Stimulated activated CD4-positive, alpha-beta T cell treated with anti-CD3 and anti-CD28 coated beads, TNF-alpha, amount 100 ng/mL, for 24 hours (primary cell): ENCODE results near the gene CDKN2AIPNL.
"Not testable (repeated sequence)": the region's sequence is repeated elsewhere in the genome, so short reads cannot be mapped to it uniquely, and the experiment has no call there.

Experiments used
- DNase-seq, 3 experiments: peaks; one replicate each; pipeline ENCODE4 v3.0.0-alpha.2; 2020; ENCODE audit warnings: low read depth in 3 of 3

CDKN2AIPNL gene

DNA sequence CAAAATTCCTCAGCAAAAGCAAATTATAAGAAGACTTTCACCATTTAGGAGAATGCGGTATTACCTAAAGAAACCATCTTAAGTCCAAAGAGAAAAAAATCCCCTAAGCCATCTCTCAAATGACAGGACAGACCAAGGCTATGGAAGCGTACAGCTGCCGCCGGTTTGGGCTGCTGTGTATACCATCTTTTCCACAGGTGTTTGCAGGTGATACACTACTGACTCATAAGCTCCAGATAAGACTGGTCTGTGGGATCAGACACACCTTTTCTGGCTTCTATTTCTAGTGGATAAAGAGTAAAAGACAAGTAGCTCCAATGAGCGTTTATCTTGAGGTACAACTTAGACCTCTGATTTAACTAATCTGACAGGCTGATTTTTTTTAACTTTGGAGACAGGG is 7.7 kb downstream of the CDKN2AIPNL start:
- no peak for DNase-seq

DNA sequence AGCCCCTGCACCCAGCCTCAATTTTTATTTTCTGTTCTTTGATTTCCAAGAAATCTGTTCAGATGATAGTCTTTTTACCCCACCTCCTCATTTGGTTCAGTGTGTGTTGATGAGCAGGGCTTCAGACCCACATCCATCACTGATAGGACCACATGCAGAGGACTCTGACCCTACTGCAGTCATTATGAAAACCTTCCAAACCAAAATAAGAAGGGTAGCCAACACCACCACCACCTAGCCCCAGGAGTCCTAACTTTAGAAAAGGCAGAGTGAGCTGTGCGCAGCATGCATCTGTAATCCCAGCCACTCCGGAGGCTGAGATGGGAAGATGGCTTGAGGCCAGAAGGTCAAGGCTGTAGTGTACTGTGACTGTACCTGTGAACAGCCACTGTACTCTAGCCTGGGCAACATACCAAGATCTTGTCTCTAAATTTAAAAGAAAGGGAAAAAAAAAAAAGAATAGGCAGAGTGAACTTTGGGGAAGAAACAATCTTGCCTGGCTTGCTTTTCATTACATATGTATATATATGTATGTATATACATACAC is 13.0 kb downstream of the CDKN2AIPNL start:
- DNase-seq: no peak

GRCh38 chr5:134397196-134397595 is 14.5 kb downstream of the CDKN2AIPNL start:
- DNase-seq: no peak

DNA sequence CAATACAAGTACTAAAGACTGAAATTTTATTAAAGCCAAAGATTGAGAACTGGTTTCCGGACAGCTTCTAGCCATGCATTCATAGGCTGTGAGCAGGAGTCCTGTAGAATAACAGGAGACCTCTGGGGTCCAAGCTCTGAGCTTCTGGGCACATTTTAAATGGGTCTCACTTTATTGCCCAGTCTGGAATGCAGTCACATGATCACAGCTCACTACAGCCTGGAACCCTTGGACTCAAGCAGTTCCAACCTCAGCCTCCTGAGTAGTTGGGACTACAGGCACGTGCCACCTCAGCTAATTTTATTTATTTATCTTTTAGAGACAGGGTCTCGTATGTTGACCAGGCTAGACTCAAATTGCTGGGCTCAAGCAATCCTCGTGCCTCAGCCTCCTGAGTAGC is 15.4 kb downstream of the CDKN2AIPNL start:
- DNase-seq: no peak

GRCh38 chr5:134394932-134395331 is 16.7 kb downstream of the CDKN2AIPNL start:
- no peak for DNase-seq

DNA sequence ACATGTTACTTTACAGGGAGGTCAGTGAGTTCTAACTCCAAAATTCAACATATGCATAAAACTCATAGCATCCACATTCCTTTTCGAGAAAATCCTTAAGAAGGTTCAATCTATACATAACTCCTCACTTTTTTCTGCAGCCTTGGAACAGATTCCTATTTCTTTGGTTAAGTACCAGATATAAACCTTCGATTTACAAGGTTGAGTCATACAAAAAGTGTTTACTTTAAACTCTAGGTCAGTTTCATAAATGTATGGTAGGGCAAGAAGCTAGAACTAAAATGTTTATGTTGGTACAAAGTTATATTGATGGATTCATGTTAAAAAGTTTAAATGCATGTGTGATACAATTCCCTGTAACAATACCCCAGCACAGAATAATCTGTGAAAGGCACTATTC is 19.4 kb downstream of the CDKN2AIPNL start:
- no peak for DNase-seq

DNA sequence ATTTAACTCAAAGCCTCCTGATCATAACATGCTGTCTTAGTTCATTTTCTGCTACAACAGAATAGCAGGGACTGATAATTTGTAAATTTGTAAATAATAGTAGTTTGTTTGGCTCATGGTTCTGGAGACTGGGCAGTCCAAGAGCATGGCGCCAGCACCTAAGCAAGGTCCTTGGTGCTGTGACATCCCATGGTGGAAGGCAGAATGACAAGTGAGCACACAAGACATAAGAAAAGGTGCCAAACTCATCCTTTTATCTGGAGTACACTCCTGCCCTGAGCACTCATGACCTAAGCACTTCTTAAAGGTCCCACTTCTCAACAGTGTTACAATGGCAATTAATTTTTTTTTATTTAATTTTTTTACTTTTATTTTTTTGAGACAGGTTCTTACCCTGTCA is 24.2 kb downstream of the CDKN2AIPNL start:
- no peak for DNase-seq

DNA sequence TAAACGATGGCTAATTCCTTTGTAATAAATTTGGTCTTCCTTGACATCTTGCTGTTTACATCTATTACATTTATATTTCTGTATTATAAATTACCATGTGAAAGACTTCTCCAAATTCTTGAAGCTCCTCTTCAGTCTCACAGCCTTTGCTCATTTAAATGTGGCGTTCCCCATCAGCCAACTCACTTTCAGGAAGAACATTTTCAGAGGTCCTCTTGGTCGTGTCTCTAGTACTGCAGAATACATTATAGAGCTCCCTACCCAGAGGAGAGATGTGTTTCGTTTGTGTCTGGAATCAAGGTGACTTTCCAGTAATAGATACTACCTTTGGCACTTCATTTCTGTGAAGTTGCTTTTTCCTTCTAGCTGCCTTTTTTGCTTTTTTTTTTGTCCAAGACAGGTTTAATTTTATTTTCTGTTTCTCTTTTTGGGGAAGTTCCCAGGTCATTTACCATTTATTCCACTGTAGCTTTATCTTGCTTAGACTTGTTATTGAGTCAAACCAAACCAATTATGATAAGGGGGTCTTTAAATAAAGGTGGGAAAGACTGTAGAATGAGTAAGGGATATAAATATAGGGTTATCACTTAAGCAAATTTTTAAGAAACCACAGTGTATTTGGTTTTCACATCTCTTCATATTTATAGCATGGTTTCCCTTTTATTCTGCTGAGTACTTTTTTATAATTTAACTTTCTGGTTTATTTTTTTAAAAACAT is 27.5 kb downstream of the CDKN2AIPNL start:
- no peak for DNase-seq

GRCh38 chr5:134382204-134382603 is 29.5 kb downstream of the CDKN2AIPNL start:
- DNase-seq: not testable (repeated sequence)

DNA sequence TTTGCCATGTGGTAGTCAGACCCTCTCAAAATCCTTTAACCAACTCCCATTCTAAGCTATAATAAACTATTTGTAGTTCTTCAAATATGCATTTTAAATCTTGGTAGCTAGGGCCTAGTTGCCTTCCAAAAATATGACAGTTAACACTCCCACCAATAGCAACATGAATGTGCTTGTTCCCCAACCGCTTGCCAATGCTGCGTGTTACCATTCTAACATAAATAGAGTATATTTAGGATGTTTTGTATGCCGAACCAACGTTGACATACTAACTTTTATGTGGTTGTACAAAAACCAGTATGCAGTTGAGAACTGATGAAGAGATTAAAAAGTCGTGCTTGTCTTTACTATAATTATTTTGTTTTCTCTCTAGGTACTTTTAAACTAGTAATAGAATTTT is 31.3 kb downstream of the CDKN2AIPNL start:
- no peak for DNase-seq

- DNase-seq: no peak
These were observed 37.4 kb downstream of the CDKN2AIPNL start for GRCh38 chr5:134374232-134374631.

DNA sequence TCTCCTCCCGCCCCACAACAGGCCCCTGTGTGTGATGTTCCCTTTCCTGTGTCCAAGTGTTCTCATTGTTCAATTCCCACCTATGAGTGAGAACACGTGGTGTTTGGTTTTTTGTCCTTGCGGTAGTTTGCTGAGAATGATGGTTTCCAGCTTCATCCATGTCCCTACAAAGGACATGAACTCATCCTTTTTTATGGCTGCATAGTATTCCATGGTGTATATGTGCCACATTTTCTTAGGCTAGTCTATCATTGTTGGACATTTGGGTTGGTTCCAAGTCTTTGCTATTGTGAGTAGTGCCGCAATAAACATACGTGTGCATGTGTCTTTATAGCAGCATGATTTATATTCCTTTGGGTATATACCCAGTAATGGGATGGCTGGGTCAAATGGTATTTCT is 38.0 kb downstream of the CDKN2AIPNL start:
- not testable (repeated sequence) for DNase-seq

DNA sequence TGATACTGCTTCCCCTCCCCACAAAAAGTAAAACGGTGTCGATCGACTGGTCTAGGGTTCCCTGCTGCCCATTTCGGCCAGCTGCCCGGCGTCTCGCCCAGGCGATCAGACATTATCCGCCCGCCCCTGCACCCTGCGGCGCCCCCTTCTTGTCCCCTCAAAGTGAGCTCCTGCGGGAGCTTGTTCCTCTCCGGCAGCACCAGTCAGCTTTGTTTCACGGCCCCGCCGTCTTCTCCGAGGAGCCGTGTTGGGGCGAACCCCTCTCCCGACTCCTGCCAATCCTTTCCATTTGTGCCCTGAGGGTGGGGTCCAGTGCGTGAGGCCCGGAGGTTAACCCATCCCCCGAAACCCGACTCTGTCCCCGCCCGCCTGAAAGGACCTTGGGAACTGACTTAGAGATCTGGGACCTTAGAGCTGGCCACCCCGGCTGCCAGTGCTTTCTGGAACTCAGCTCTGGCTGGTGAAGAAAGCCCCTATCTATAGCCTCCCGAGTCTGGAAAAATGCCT is 39.8 kb downstream of the CDKN2AIPNL start:
- peak in 1 of 3 experiments; percentile 37 for DNase-seq

DNA sequence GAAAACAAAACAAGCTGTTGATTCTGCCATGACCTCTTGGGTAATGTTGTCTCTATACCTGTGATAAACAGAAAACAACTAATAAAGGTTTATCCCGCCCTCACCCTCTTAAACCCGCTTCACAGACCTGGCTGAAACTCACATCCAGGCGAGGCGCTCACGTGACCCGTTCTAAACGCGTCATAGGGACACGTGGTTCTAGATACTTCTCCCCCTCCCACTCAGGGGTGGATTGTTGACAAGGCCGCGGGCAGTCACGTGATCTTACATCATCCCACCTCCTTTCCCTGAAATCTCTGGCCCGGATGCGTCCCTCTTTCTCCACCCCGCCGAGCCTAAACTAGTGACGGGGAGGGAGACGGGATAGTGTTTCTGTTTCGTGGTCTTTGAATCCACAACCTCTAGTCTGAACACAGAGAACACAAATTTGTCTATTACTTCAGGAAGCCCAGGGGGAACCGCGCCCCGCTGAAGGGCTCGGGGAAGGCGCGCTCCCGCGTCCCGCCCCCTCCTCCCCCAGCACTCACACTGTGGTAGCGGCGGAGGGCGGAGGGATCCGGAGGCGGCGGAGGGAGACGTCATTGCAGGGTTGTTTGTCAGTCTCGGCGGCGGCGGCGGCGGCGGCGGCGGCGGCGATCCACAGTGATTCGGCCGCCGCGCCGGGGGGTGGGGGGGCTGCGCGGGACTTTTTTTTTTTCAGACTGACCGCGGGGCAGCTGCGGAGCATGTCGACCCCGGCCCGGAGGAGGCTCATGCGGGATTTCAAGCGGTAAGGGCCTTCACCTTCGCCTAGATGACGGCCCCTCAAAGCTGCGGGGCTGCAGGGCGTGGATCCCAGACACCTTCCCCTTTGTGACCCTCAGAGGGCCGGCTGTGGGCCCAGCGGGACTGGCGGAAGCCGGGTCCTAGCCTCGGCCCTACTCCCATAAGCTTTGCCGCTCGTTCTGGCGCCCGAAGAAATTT is 40.5 kb downstream of the CDKN2AIPNL start, which contains the start of gene UBE2B:
Gene UBE2B (plus strand): TSS at position 699 of the 963 bp plus-strand sequence. CDS start 27 bp downstream, at position 726.
- DNase-seq: peak; percentile 85 to 96 (median 93)

DNA sequence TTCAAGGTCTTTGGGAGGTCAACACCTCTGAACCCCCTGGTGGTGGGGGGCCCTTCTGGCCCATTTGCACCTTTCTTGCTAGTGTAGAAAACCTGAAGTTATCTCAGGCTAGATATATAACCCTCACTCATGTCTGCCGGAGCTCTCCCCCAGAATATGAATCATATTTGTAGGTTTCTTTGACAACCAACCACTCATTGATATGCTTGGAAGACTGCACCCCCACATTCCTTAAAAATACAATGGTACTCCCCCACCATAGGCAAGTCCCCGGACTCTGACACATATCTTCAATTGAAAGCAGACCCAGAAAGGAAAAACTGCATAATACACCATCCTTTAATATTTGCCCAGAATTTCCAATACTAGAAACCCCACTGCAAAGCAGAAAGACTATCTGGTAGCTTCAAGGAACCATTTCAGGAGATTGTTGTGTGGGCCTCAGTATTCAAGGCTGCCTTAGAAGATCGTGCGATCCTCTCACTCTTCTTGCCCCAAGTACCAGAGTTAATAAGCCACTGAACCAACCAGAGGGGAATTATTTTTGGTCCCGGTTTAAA is 41.3 kb downstream of the CDKN2AIPNL start:
- DNase-seq: no peak

DNA sequence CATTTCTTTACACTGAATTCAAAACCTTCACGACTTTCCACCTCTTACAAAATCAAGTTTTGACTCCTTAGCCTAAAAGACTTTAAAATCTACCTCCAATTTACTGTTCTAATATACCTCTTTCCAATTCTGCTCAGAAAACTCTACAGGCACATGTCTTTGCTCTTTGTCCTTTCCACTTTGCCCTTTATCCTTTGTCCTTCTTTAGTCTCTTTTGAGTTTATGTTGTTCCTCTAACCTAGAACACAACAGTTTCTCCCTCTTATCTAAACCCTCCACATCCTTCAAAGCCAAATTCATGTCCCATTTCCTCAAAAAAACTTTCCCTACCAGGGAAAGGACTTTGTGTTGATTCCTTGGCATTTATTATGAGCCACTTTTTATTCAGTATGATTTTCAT is 46.1 kb downstream of the CDKN2AIPNL start:
- no peak for DNase-seq

GRCh38 chr5:134355681-134356080 is 56.0 kb downstream of the CDKN2AIPNL start:
- DNase-seq: no peak
